Measurements from ENCODE around the gene FNBP1L. TPM values are rescaled to one million over a fixed set of nuclear protein-coding genes. Genes with fewer than 3 reads are reported as not detected.

The FNBP1L gene
- total RNA-seq, 1 experiment from 2014 or later, result 119 TPM

DNA sequence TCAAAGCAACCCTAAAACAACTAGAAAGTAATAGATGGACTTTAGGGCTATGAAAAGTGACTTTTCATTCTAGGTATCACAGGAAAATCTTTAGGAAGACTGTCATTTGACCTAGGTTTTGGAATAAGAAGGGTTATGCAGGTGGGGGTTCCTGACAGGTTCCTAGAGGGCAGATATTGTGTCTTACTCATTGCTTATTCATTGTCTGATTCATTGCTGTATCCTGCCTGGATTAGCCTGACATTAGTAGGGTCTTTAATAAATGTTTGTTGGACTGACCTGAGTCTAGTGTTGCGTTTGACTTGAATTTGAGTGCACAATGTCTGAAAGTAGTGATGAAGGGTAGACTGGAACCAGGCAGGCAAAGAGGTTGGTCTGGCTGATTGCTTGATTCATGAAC is 6.0 kb downstream of the FNBP1L start:
- no peaks in the 10 kb centered on the region; the same call in 1 of the 2 replicates for H3K4me1 ChIP-seq (ENCODE audit: insufficient read depth, low read length)
- whole genome bisulfite sequencing (ENCODE audit: extremely low coverage, insufficient read length, low lambda C conversion rate), result no CpG with 5 or more reads among the region's 1 CpG

More for the DNA sequence above, 6.0 kb downstream of the FNBP1L start:
- no peak overlapping the region for H3K4me2 ChIP-seq (ENCODE audit: insufficient read depth, insufficient read length, low read length)
- H3K9me3 ChIP-seq (ENCODE audit: control insufficient read depth, low read depth, low read length), result no peaks in the 10 kb centered on the region
- no peak overlapping the region for H2BK20ac ChIP-seq (ENCODE audit: low read depth, low read length, poor library complexity, severe bottlenecking)
- no peak overlapping the region; a peak in 1 of 5 replicates for H3K4me3 Mint-ChIP-seq
- no peak for DNase-seq
- H3K27ac ChIP-seq (ENCODE audit: insufficient read length, low read depth, low read length), result no peak overlapping the region
- no peak overlapping the region for H3T11ph ChIP-seq (ENCODE audit: low read length)
- H3K9me3 Mint-ChIP-seq, result no peaks in the 10 kb centered on the region; a peak in 1 of 5 replicates
- H3K27me3 Mint-ChIP-seq (ENCODE audit: low read depth), result no peaks in the 10 kb centered on the region
- H4K8ac ChIP-seq (replicated peaks; ENCODE audit: insufficient read length, low read depth, low read length), result no peak overlapping the region
- H2BK15ac ChIP-seq (ENCODE audit: low read depth, low read length), result no peak overlapping the region
- H3K27me3 ChIP-seq (ENCODE audit: insufficient read depth, low read length), result no peaks in the 10 kb centered on the region
- H2AK5ac ChIP-seq (ENCODE audit: insufficient read length, low read length), result no peak overlapping the region
- no peak overlapping the region for H3K23ac ChIP-seq (ENCODE audit: insufficient read length, low read depth, low read length)
- H2BK5ac ChIP-seq (ENCODE audit: insufficient read length, low read length), result no peak overlapping the region
- H4K20me1 ChIP-seq (ENCODE audit: control insufficient read depth, insufficient read depth, insufficient read length), result no peaks in the 10 kb centered on the region
- no peak overlapping the region for H3K14ac ChIP-seq (ENCODE audit: insufficient read depth, low read length)
- no peak overlapping the region for H2AFZ ChIP-seq (ENCODE audit: low read length)
- H3K36me3 Mint-ChIP-seq (ENCODE audit: insufficient read depth in 1 of 3, low read depth in 3 of 3), result peaks cover 20 to 23% (median 21%) of the 10 kb centered on the region in 3 experiments
- peak overlapping the region in 1 of 3 experiments; percentile 3; a peak in 2 of 7 replicates for H3K27ac Mint-ChIP-seq
- H3K4ac ChIP-seq (ENCODE audit: low read depth, low read length), result no peak overlapping the region
- no peak overlapping the region for H4K5ac ChIP-seq (ENCODE audit: insufficient read length, low read depth, low read length)
- H3K79me2 ChIP-seq (ENCODE audit: insufficient read depth, low read length), result peaks cover 73% of the 10 kb centered on the region; the same call in 1 of the 2 replicates
- no peak overlapping the region for H3K9ac ChIP-seq (ENCODE audit: extremely low read depth, insufficient read length, low read length)
- peaks cover 47 to 57% of the 10 kb centered on the region in 2 experiments for H3K4me1 Mint-ChIP-seq
- no peak overlapping the region for H2BK12ac ChIP-seq (ENCODE audit: insufficient read length, low read depth, low read length)
- TF ChIP-seq, protein P1, sequence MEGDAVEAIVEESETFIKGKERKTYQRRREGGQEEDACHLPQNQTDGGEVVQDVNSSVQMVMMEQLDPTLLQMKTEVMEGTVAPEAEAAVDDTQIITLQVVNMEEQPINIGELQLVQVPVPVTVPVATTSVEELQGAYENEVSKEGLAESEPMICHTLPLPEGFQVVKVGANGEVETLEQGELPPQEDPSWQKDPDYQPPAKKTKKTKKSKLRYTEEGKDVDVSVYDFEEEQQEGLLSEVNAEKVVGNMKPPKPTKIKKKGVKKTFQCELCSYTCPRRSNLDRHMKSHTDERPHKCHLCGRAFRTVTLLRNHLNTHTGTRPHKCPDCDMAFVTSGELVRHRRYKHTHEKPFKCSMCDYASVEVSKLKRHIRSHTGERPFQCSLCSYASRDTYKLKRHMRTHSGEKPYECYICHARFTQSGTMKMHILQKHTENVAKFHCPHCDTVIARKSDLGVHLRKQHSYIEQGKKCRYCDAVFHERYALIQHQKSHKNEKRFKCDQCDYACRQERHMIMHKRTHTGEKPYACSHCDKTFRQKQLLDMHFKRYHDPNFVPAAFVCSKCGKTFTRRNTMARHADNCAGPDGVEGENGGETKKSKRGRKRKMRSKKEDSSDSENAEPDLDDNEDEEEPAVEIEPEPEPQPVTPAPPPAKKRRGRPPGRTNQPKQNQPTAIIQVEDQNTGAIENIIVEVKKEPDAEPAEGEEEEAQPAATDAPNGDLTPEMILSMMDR (conservative IDR thresholded peaks at IDR 0.05), result no peak
- peaks cover 3% of the 10 kb centered on the region for H3K23me2 ChIP-seq (ENCODE audit: insufficient read length, low read depth, low read length, poor library complexity, severe bottlenecking)
- H4K91ac ChIP-seq (ENCODE audit: insufficient read length, low read depth, low read length), result no peak overlapping the region
- no peak overlapping the region for H2BK120ac ChIP-seq (ENCODE audit: low read depth, low read length, poor library complexity, severe bottlenecking)
- H3K56ac ChIP-seq (ENCODE audit: insufficient read length, low read depth, low read length), result no peak overlapping the region
- no peak overlapping the region for H3K18ac ChIP-seq (ENCODE audit: insufficient read length, low read depth, low read length)
- H3K79me1 ChIP-seq (ENCODE audit: insufficient read depth, low read depth, low read length, poor library complexity, severe bottlenecking), result peaks cover 3% of the 10 kb centered on the region
